GM20000 (cell line): Measurements from ENCODE around the gene CPN2.

Experiments
- DNase-seq: peaks from one replicate; pipeline ENCODE4 v3.0.0; 2012; ENCODE audit warnings: low spot score
- CTCF ChIP-seq: IDR thresholded peaks from 2 replicates; pipeline ENCODE4 v1.5.1; 2012; ENCODE audit warnings: mild to moderate bottlenecking, control low read depth; ENCODE audit errors: extremely low read depth, missing control alignments

The CPN2 gene

GRCh38 chr3:194351080-194351672 lies at the start of gene CPN2:
CPN2 (minus strand) TSS chr3:194351328; CDS start chr3:194342702, 8,626 bp downstream.
- no peak for TF ChIP-seq CTCF
- no peak for DNase-seq

GRCh38 chr3:194399874-194400411 lies 48.8 kb upstream of the CPN2 start:
- peak; percentile 12 for DNase-seq
- TF ChIP-seq CTCF = no peak

GRCh38 chr3:194399166-194399565 lies 48.0 kb upstream of the CPN2 start, which contains the start of gene GP5:
GP5 (minus strand) TSS chr3:194399266; CDS start chr3:194398282, 984 bp downstream.
- DNase-seq = peak; percentile 9
- TF ChIP-seq CTCF = no peak

- DNase-seq = peak; percentile 36
- no peak for TF ChIP-seq CTCF
Observed at GRCh38 chr3:194397757-194398312, 46.7 kb upstream of the CPN2 start.

- no peak for TF ChIP-seq CTCF
- DNase-seq = peak; percentile 64
Observed at GRCh38 chr3:194396859-194397756, 46.0 kb upstream of the CPN2 start.

GRCh38 chr3:194396539-194396858 lies 45.4 kb upstream of the CPN2 start:
- DNase-seq = no peak
- no peak for TF ChIP-seq CTCF

- TF ChIP-seq CTCF = no peak
- peak; percentile 28 for DNase-seq
Observed at GRCh38 chr3:194395778-194396538, 44.8 kb upstream of the CPN2 start.
